HG02884 (cell line): Measurements from ENCODE around the gene GRXCR2.
"Not testable (repeated sequence)": the region's sequence is repeated elsewhere in the genome, so short reads cannot be mapped to it uniquely, and the experiment has no call there.

Source experiments
- ATAC-seq: cut with Tn5 transposase; IDR thresholded peaks from one replicate; pipeline ENCODE4 v1.9.1; 2021; ENCODE audit warnings: mild to moderate bottlenecking, moderate library complexity; ENCODE audit not compliant: unreplicated experiment

GRXCR2 gene

GRCh38 chr5:145887976-145888574, 15.3 kb upstream of the GRXCR2 start:
- ATAC-seq = peak; percentile 68

- ATAC-seq = no peak
Observed at GRCh38 chr5:145887217-145887616, 14.4 kb upstream of the GRXCR2 start.

- no peak for ATAC-seq
Observed at GRCh38 chr5:145874765-145875164, 2.0 kb upstream of the GRXCR2 start.

GRCh38 chr5:145872486-145872885, 328 bp downstream of the GRXCR2 start:
- ATAC-seq = no peak

GRCh38 chr5:145869753-145870152, 3.1 kb downstream of the GRXCR2 start:
- ATAC-seq = no peak

GRCh38 chr5:145867806-145868205, 5.0 kb downstream of the GRXCR2 start:
- ATAC-seq = no peak

- ATAC-seq = not testable (repeated sequence)
Observed at GRCh38 chr5:145864432-145864831, 8.4 kb downstream of the GRXCR2 start.

- no peak for ATAC-seq
Observed at GRCh38 chr5:145863003-145863402, 9.8 kb downstream of the GRXCR2 start.

- ATAC-seq = no peak
Observed at GRCh38 chr5:145859897-145860296, 12.9 kb downstream of the GRXCR2 start.

- ATAC-seq = no peak
Observed at GRCh38 chr5:145859453-145859852, 13.4 kb downstream of the GRXCR2 start.

- ATAC-seq = no peak
Observed at GRCh38 chr5:145858959-145859358, 13.9 kb downstream of the GRXCR2 start.

GRCh38 chr5:145856285-145856818, 16.5 kb downstream of the GRXCR2 start:
- ATAC-seq = peak; percentile 54

GRCh38 chr5:145855763-145856267, 17.0 kb downstream of the GRXCR2 start:
- no peak for ATAC-seq

GRCh38 chr5:145854651-145855258, 18.1 kb downstream of the GRXCR2 start:
- ATAC-seq = no peak

- ATAC-seq = no peak
Observed at GRCh38 chr5:145853781-145854376, 18.9 kb downstream of the GRXCR2 start.

GRCh38 chr5:145852990-145853389, 19.8 kb downstream of the GRXCR2 start:
- no peak for ATAC-seq

- no peak for ATAC-seq
Observed at GRCh38 chr5:145848854-145849253, 24.0 kb downstream of the GRXCR2 start.

- no peak for ATAC-seq
Observed at GRCh38 chr5:145847499-145848497, 25.0 kb downstream of the GRXCR2 start.

GRCh38 chr5:145846081-145846480, 26.7 kb downstream of the GRXCR2 start:
- no peak for ATAC-seq

GRCh38 chr5:145841299-145841698, 31.5 kb downstream of the GRXCR2 start:
- ATAC-seq = no peak
